A549 (cell line): Measurements from ENCODE around the gene CCDC61. TPM values are rescaled to one million over a fixed set of nuclear protein-coding genes. Genes with fewer than 3 reads are reported as not detected.

Experiments
- ATAC-seq, 2 experiments: fragments of 200-7000 bp in 1 of 2; fragments of >200 bp in 1 of 2; cut with Nextera tagmentation in 1 of 2; cut with Tn5 transposase in 1 of 2; 3 replicates each; pipeline versions ENCODE4 v1.8.0 to v1.9.1; 2018 to 2020; ENCODE audit warnings: mild to moderate bottlenecking in 1 of 2, moderate library complexity in 1 of 2
- CTCF ChIA-PET: fragments of 300-600 bp; sonication (Branson Sonifier 250); formaldehyde crosslinking; extraction: SDS; loops from one replicate; lab custom pipeline; 2021; ENCODE audit warnings: antibody characterized with exemption, inconsistent platforms; lab: Yijun Ruan, JAX
- POLR2A ChIA-PET: fragments of 350-600 bp; formaldehyde crosslinking; extraction: SDS; loops from one replicate; lab custom pipeline; 2021; ENCODE audit warnings: antibody characterized with exemption, inconsistent platforms; lab: Yijun Ruan, JAX
- DNase-seq, 2 experiments: peaks; one replicate each; pipeline versions ENCODE4 v3.0.0 to v3.0.0-alpha.2; 2011 to 2016; ENCODE audit warnings: low read depth in 1 of 2, low spot score in 1 of 2
- FAIRE-seq: peaks from 2 replicates; lab custom pipeline; 2011; peaks lifted over from hg19 to GRCh38; lab: Jason Lieb, UNC
- H3K27ac ChIP-seq, 2 experiments: fragments of >200 bp; sonication (Bioruptor Twin); formaldehyde crosslinking; 3 replicates each; pipeline ENCODE4 v1.5.1; 2016 to 2017
- H3K4me1 ChIP-seq: fragments of >200 bp; sonication (Bioruptor Twin); formaldehyde crosslinking; 3 replicates; pipeline ENCODE4 v1.6.1; 2016
- H3K4me2 ChIP-seq: fragments of >200 bp; sonication (Bioruptor Twin); formaldehyde crosslinking; 3 replicates; pipeline ENCODE4 v1.6.1; 2016
- H3K4me3 ChIP-seq: fragments of >200 bp; sonication (Bioruptor Twin); formaldehyde crosslinking; 3 replicates; pipeline ENCODE4 v1.5.1; 2016
- H3K9me3 ChIP-seq: fragments of >200 bp; sonication (Bioruptor Twin); formaldehyde crosslinking; 3 replicates; pipeline ENCODE4 v1.6.1; 2016
- BHLHE40 ChIP-seq: IDR thresholded peaks from 2 replicates; pipeline ENCODE4 v1.6.1; 2012; ENCODE audit warnings: low read depth, low read length, inconsistent platforms
- CHD4 ChIP-seq: fragments of 200-600 bp; sonication (generic); IDR thresholded peaks from 2 replicates; pipeline ENCODE4 v1.6.1; 2016; ENCODE audit warnings: antibody characterized with exemption, mild to moderate bottlenecking, borderline replicate concordance
- EP300 ChIP-seq, 2 experiments: fragments of >200 bp; sonication (Bioruptor Twin); formaldehyde crosslinking; IDR thresholded peaks; 2 replicates in 1 of 2; 3 replicates in 1 of 2; pipeline ENCODE4 v1.6.1; 2016 to 2017
- HOXA7 ChIP-seq: fragments of 250-450 bp; sonication (Bioruptor Pico); IDR thresholded peaks from 2 replicates; pipeline ENCODE4 v1.5.0; 2020; ENCODE audit warnings: mild to moderate bottlenecking, moderate library complexity
- HOXB13 ChIP-seq: fragments of 250-450 bp; sonication (Bioruptor Pico); IDR thresholded peaks from 2 replicates; pipeline ENCODE4 v1.5.0; 2020; ENCODE audit warnings: low read depth, mild to moderate bottlenecking, moderate library complexity
- HOXB5 ChIP-seq: fragments of 250-450 bp; sonication (Bioruptor Pico); IDR thresholded peaks from 2 replicates; pipeline ENCODE4 v1.5.0; 2020; ENCODE audit warnings: mild to moderate bottlenecking, moderate library complexity
- JUN ChIP-seq, 2 experiments: fragments of >200 bp; sonication (Bioruptor Twin); formaldehyde crosslinking; IDR thresholded peaks; 2 replicates in 1 of 2; 3 replicates in 1 of 2; pipeline ENCODE4 v1.6.1; 2016 to 2017
- MYC ChIP-seq: IDR thresholded peaks from 2 replicates; pipeline ENCODE4 v1.6.1; 2012; ENCODE audit warnings: mild to moderate bottlenecking, inconsistent platforms, low read length, improper control_type of control experiment, borderline replicate concordance
- NFE2L2 ChIP-seq: fragments of 150-350 bp; conservative IDR thresholded peaks from 2 replicates; pipeline ENCODE4 v1.6.1; 2014; ENCODE audit warnings: low read length
- PBX3 ChIP-seq: IDR thresholded peaks from 2 replicates; pipeline ENCODE4 v1.6.1; 2012
- POLR2AphosphoS2 ChIP-seq: conservative IDR thresholded peaks from 2 replicates; pipeline ENCODE4 v1.6.1; 2012; ENCODE audit warnings: low read length, improper control_type of control experiment, inconsistent platforms
- RAD21 ChIP-seq, 2 experiments: fragments of >200 bp in 1 of 2; sonication (Bioruptor Twin) in 1 of 2; formaldehyde crosslinking in 1 of 2; IDR thresholded peaks in 1 of 2; conservative IDR thresholded peaks in 1 of 2; 2 replicates in 1 of 2; 3 replicates in 1 of 2; pipeline ENCODE4 v1.6.1; 2012 to 2018; ENCODE audit warnings: inconsistent platforms in 1 of 2
- RARB ChIP-seq: fragments of 250-450 bp; sonication (Bioruptor Pico); IDR thresholded peaks from 2 replicates; pipeline ENCODE4 v1.8.0; 2021; ENCODE audit warnings: mild to moderate bottlenecking, moderate library complexity
- RFX5 ChIP-seq: fragments of 450-650 bp; IDR thresholded peaks from 2 replicates; pipeline ENCODE4 v1.7.1; 2014; ENCODE audit warnings: antibody characterized with exemption, mild to moderate bottlenecking, moderate library complexity
- SREBF2 ChIP-seq: fragments of 450-650 bp; IDR thresholded peaks from 2 replicates; pipeline ENCODE4 v1.6.1; 2014; ENCODE audit warnings: mild to moderate bottlenecking, moderate library complexity
- TFCP2L1 ChIP-seq: fragments of 250-450 bp; sonication (Bioruptor Pico); IDR thresholded peaks from 2 replicates; pipeline ENCODE4 v1.5.0; 2021; ENCODE audit warnings: mild to moderate bottlenecking
- ZC3H11A ChIP-seq: fragments of 450-650 bp; IDR thresholded peaks from 2 replicates; pipeline ENCODE4 v1.6.1; 2014; ENCODE audit warnings: antibody characterized with exemption, mild to moderate bottlenecking
- ZNF302 ChIP-seq: fragments of 250-450 bp; sonication (Bioruptor Pico); IDR thresholded peaks from 2 replicates; pipeline ENCODE4 v1.9.0; 2021; ENCODE audit warnings: inconsistent platforms, mild to moderate bottlenecking, moderate library complexity
- WGBS: methylation state at CpG from one replicate; pipeline ENCODE4 v1.1.6; 2017; ENCODE audit errors: missing lambda C conversion rate; 5-methylcytosine and 5-hydroxymethylcytosine counted together
- polyA plus RNA-seq, 4 experiments: library from polyadenylated mRNA; depleted of rRNA in 3 of 4; stranded (reverse); fragments of >200 nt; fragmentation: RNase III in 1 of 4; extraction: RNeasy Plus Mini Kit Qiagen cat#74134 plus additional on column Dnase treatment in 1 of 4; gene quantifications; 2 replicates in 3 of 4; 3 replicates in 1 of 4; pipeline ENCODE4 v1.2.3, GENCODE V29; 2011 to 2017
- TF ChIP-seq, protein P1 (sequence below): fragments of >200 bp; sonication (Bioruptor Twin); formaldehyde crosslinking; IDR thresholded peaks from 2 replicates; pipeline ENCODE4 v1.6.1; 2016
- TF ChIP-seq, protein P2 (sequence below): fragments of 450-650 bp; IDR thresholded peaks from 2 replicates; pipeline ENCODE4 v1.6.1; 2014; ENCODE audit warnings: antibody characterized with exemption

Gene CCDC61
- polyA plus RNA-seq, 2 of the 4 experiments (the other 2 are of a cell fraction) = 3.2 to 8.2 TPM

DNA sequence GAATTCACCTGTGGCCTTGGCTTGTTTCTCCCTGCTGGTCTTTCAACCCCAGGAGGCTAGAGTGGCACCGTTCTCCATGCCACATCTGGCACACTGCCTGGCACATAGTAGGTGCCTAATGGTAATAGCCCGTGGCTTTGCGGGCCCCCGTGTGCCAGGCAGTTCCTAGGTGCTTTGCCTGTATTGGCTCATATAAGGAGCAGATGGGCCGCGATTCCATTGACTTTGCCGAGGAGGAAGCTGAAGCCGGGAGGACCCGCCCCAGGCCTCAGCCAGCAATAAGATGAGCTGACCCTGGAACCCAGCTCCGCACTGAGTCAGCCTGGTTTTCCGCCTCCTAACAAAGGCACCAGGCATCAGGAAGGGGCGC, 26.8 kb downstream of the CCDC61 start:
- Histone ChIP-seq H3K4me1 (peaks cover 2% of the 10 kb centered on the region; the same call in 2 of the 3 replicates), H3K4me2 (no peak overlapping the region), H3K4me3 (no peak overlapping the region), H3K9me3 (no peaks in the 10 kb centered on the region), H3K27ac (no peak overlapping the region)
- no peak for FAIRE-seq
- WGBS = 97% methylated on average over 12 of the region's 12 CpGs
- CTCF ChIA-PET = interaction anchor here (1.1 to 23.2 kb wide), 8 partner anchors 11 to 242 kb away, joined by 3 to 1009 read pairs (median 7); no protein-coding TSS in a partner anchor
- ATAC-seq = no peak
- TF ChIP-seq ZNF302 (CRISPR knock-in tag) (no peak), HOXB13 (CRISPR knock-in tag) (no peak), BHLHE40 (no peak)
- POLR2A ChIA-PET = no interaction called here
- no peak for DNase-seq

GRCh38 chr19:46022431-46023310, 27.4 kb downstream of the CCDC61 start, which contains the start of gene PGLYRP1:
PGLYRP1 (minus strand) TSS chr19:46023053; CDS start chr19:46023021, 32 bp downstream.
- DNase-seq (no peak), FAIRE-seq (no peak), ATAC-seq (no peak)
- no peaks in the 10 kb centered on the region for H3K9me3 ChIP-seq
- CTCF ChIA-PET = interaction anchor here (1.3 to 23.2 kb wide), 6 partner anchors 11 to 241 kb away, joined by 4 to 1009 read pairs (median 26); no protein-coding TSS in a partner anchor
- H3K4me3 ChIP-seq = no peak within 1 kb of the TSS
- no peaks in the 10 kb centered on the region; the same call in 2 of the 3 replicates for H3K4me1 ChIP-seq
- H3K27ac ChIP-seq = no peak within 1 kb of the TSS
- H3K4me2 ChIP-seq = no peak within 1 kb of the TSS
- WGBS = 90% methylated on average over 41 of the region's 47 CpGs
- POLR2A ChIA-PET = no interaction called here
- TF ChIP-seq CHD4 = no peak
- TF ChIP-seq RAD21 (conservative IDR thresholded peaks at IDR 0.05 in 1 of 2, IDR thresholded peaks at IDR 0.05 in 1 of 2) = no peak
- no peak for TF ChIP-seq EP300 (IDR thresholded peaks at IDR 0.05)
- TF ChIP-seq, protein P1, sequence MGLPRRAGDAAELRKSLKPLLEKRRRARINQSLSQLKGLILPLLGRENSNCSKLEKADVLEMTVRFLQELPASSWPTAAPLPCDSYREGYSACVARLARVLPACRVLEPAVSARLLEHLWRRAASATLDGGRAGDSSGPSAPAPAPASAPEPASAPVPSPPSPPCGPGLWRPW = no peak
- TF ChIP-seq HOXA7 (CRISPR knock-in tag) = no peak
- TF ChIP-seq JUN (IDR thresholded peaks at IDR 0.05) = no peak
- no peak for TF ChIP-seq PBX3
- no peak for TF ChIP-seq HOXB5 (CRISPR knock-in tag)
- TF ChIP-seq, protein P2, sequence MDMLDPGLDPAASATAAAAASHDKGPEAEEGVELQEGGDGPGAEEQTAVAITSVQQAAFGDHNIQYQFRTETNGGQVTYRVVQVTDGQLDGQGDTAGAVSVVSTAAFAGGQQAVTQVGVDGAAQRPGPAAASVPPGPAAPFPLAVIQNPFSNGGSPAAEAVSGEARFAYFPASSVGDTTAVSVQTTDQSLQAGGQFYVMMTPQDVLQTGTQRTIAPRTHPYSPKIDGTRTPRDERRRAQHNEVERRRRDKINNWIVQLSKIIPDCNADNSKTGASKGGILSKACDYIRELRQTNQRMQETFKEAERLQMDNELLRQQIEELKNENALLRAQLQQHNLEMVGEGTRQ = no peak
- no peak for TF ChIP-seq SREBF2
- TF ChIP-seq MYC = no peak
- TF ChIP-seq ZC3H11A = no peak
- no peak for TF ChIP-seq TFCP2L1 (CRISPR knock-in tag)
- no peak for TF ChIP-seq NFE2L2

- no peak for ATAC-seq
- ChIA-PET POLR2A (no interaction called here), CTCF (interaction anchor here (1.3 to 23.2 kb wide), 6 partner anchors 10 to 240 kb away, joined by 4 to 1009 read pairs (median 52); no protein-coding TSS in a partner anchor)
Measured at GRCh38 chr19:46023311-46023779, 28.1 kb downstream of the CCDC61 start.

More at GRCh38 chr19:46023311-46023779, 28.1 kb downstream of the CCDC61 start:
- no peak overlapping the region for H3K27ac ChIP-seq
- 89% methylated on average over 11 of the region's 11 CpGs for WGBS
- TF ChIP-seq NFE2L2 (no peak), RFX5 (no peak), POLR2AphosphoS2 (no peak), RARB (no peak), ZC3H11A (no peak), ZNF302 (CRISPR knock-in tag) (no peak)
- DNase-seq (no peak), FAIRE-seq (no peak)
- H3K4me2 ChIP-seq = no peak overlapping the region
- H3K9me3 ChIP-seq = no peaks in the 10 kb centered on the region
- H3K4me1 ChIP-seq = no peaks in the 10 kb centered on the region; the same call in 2 of the 3 replicates
- H3K4me3 ChIP-seq = no peak overlapping the region
